Astrocyte of the spinal cord (primary cell): ENCODE data around the gene KIF3C.

Source experiments
- DNase-seq: peaks from one replicate; pipeline ENCODE4 v3.0.0; 2011; ENCODE audit warnings: low read depth, low spot score
- H3K4me3 ChIP-seq: 2 replicates; pipeline ENCODE4 v1.5.1; 2011; ENCODE audit warnings: low read depth, mild to moderate bottlenecking, low read length, moderate library complexity
- in situ Hi-C: cut with HindIII; loops from 2 replicates; pipeline ENCODE4 v1.10.0; 2017; ENCODE audit warnings: low sequenced_read_pairs
- TF ChIP-seq, protein P1 (sequence below): IDR thresholded peaks from 2 replicates; pipeline ENCODE4 v1.5.1; 2012; ENCODE audit warnings: low read depth, mild to moderate bottlenecking, low read length, inconsistent platforms

The KIF3C gene

DNA sequence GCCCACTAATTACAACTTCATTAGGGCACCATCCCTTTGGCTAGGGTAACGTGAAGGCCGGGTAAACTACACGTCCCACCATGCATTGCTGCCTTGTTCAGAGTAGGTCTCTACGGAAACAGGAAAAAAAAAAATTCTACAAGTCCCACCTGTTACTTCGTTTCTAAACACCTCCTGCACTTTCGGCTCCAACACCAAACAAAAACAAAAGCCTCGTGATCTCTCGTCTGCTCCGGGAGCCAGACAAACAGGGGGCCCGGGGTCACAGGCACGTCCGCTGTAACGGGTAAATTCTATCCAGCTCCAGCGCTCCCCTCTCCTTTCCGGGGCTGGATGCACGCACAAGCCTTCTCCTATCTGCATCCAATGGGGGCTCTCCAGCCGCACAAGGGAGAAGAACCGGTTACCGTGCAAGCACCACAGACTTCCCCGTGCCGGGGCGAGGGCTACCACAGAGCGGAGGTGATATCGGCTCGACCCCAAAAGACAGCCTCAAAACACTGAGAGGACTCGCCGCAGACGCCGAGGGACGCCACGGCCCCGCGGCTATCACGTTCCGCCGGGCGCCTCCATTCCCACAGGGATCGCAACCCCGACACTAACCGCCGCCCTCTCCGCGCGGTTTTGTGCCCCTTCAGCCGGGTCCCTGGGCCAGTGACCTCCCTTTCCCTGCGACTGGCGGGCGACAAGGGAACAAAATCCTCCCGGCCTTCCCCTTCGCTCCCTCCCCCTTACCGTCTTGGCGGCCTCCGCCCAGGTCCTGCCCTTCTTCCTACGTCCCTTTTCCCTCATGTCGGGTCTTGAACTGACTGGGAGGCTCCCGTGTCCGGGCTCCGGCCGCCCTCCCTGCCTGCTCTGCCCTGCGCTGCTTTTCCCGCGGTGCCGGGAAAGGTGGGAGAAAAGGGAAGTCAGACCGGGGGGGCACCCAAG is 104.6 kb downstream of the KIF3C start:
- TF ChIP-seq, protein P1, sequence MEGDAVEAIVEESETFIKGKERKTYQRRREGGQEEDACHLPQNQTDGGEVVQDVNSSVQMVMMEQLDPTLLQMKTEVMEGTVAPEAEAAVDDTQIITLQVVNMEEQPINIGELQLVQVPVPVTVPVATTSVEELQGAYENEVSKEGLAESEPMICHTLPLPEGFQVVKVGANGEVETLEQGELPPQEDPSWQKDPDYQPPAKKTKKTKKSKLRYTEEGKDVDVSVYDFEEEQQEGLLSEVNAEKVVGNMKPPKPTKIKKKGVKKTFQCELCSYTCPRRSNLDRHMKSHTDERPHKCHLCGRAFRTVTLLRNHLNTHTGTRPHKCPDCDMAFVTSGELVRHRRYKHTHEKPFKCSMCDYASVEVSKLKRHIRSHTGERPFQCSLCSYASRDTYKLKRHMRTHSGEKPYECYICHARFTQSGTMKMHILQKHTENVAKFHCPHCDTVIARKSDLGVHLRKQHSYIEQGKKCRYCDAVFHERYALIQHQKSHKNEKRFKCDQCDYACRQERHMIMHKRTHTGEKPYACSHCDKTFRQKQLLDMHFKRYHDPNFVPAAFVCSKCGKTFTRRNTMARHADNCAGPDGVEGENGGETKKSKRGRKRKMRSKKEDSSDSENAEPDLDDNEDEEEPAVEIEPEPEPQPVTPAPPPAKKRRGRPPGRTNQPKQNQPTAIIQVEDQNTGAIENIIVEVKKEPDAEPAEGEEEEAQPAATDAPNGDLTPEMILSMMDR = no peak
- in situ Hi-C loops = no loop called here
- peak; percentile 60 for DNase-seq
- peak overlapping the region; percentile 99 for H3K4me3 ChIP-seq
